CD14-positive monocyte (primary cell): ENCODE measurements around the gene ANGPTL2. TPM values are rescaled to one million over a fixed set of nuclear protein-coding genes. Genes with fewer than 3 reads are reported as not detected.

Source experiments
- DNase-seq, 3 donors: peaks; one replicate each; pipeline ENCODE4 v3.0.0-alpha.2; 2011 to 2022
- H2AFZ ChIP-seq: 2 replicates; pipeline ENCODE4 v1.6.0; 2012; ENCODE audit warnings: mild to moderate bottlenecking, low read depth, low read length, inconsistent platforms; ENCODE audit not compliant: insufficient read depth, poor library complexity, severe bottlenecking
- H3K27ac ChIP-seq, 2 donors: 1 replicate in 1 of 2; 2 replicates in 1 of 2; pipeline ENCODE4 v1.5.1; 2012 to 2013; ENCODE audit warnings: low read length in 2 of 2, control low read depth in 1 of 2, inconsistent platforms in 1 of 2, low read depth in 1 of 2, mild to moderate bottlenecking in 1 of 2
- H3K27me3 ChIP-seq, 2 donors: one replicate each; pipeline versions ENCODE4 v1.6.0 to v1.6.1; 2011 to 2013; ENCODE audit warnings: low read length in 2 of 2; ENCODE audit not compliant: control insufficient read depth in 2 of 2, insufficient read depth in 2 of 2
- H3K36me3 ChIP-seq, 2 donors: replicated peaks in 1 of 2; 1 replicate in 1 of 2; 2 replicates in 1 of 2; pipeline versions ENCODE4 v1.5.1 to v1.6.1; 2012 to 2013; ENCODE audit warnings: low read length in 2 of 2, control low read depth in 1 of 2, inconsistent platforms in 1 of 2, mild to moderate bottlenecking in 1 of 2; ENCODE audit not compliant: insufficient read depth in 2 of 2, control insufficient read depth in 1 of 2
- H3K4me1 ChIP-seq, 2 donors: 1 replicate in 1 of 2; 2 replicates in 1 of 2; pipeline versions ENCODE4 v1.5.1 to v1.6.1; 2012 to 2013; ENCODE audit warnings: low read length in 2 of 2, control low read depth in 1 of 2, inconsistent platforms in 1 of 2, mild to moderate bottlenecking in 1 of 2, moderate library complexity in 1 of 2; ENCODE audit not compliant: insufficient read depth in 2 of 2, control insufficient read depth in 1 of 2
- H3K4me2 ChIP-seq: replicated peaks from 2 replicates; pipeline ENCODE3; 2012; ENCODE audit warnings: low read length, moderate library complexity, mild to moderate bottlenecking; ENCODE audit not compliant: poor library complexity, severe bottlenecking; ENCODE audit errors: extremely low read depth
- H3K4me3 ChIP-seq, 3 experiments: fragments of 200-600 bp in 1 of 3; sonication (generic) in 1 of 3; replicated peaks in 1 of 3; 1 replicate in 2 of 3; 2 replicates in 1 of 3; pipeline ENCODE4 v1.5.1; 2011 to 2013; ENCODE audit warnings: low read length in 3 of 3, mild to moderate bottlenecking in 3 of 3, control low read depth in 2 of 3, low read depth in 2 of 3, inconsistent platforms in 1 of 3, moderate library complexity in 1 of 3
- H3K79me2 ChIP-seq: 2 replicates; pipeline ENCODE4 v1.6.0; 2012; ENCODE audit warnings: mild to moderate bottlenecking, control low read depth, inconsistent platforms, low read length, moderate library complexity; ENCODE audit not compliant: insufficient read depth
- H3K9ac ChIP-seq: 2 replicates; pipeline ENCODE4 v1.6.0; 2017; ENCODE audit warnings: low read length, mild to moderate bottlenecking; ENCODE audit not compliant: insufficient read depth, poor library complexity, severe bottlenecking
- H3K9me3 ChIP-seq, 2 donors: replicated peaks in 1 of 2; 1 replicate in 1 of 2; 2 replicates in 1 of 2; pipeline versions ENCODE4 v1.5.1 to v1.6.1; 2012 to 2013; ENCODE audit warnings: low read length in 2 of 2, control low read depth in 1 of 2; ENCODE audit not compliant: control insufficient read depth in 1 of 2, insufficient read depth in 1 of 2
- H4K20me1 ChIP-seq: 2 replicates; pipeline ENCODE4 v1.6.0; 2012; ENCODE audit warnings: mild to moderate bottlenecking, low read length, control low read depth, moderate library complexity; ENCODE audit not compliant: insufficient read depth
- H3K27ac Mint-ChIP-seq, 7 donors: one replicate each; pipeline ENCODE4 v1.8.0; 2020; ENCODE audit warnings: mild to moderate bottlenecking in 7 of 7, mixed read lengths in 7 of 7, moderate library complexity in 6 of 7, inconsistent platforms in 2 of 7
- H3K27me3 Mint-ChIP-seq, 3 donors: one replicate each; pipeline ENCODE4 v1.8.0; 2021 to 2022; ENCODE audit warnings: low read depth in 3 of 3, mild to moderate bottlenecking in 3 of 3, mixed read lengths in 3 of 3, moderate library complexity in 3 of 3, inconsistent platforms in 1 of 3
- H3K36me3 Mint-ChIP-seq, 2 donors: one replicate each; pipeline ENCODE4 v1.8.0; 2020; ENCODE audit warnings: mixed read lengths in 2 of 2, inconsistent platforms in 1 of 2, mild to moderate bottlenecking in 1 of 2
- H3K4me1 Mint-ChIP-seq: one replicate; pipeline ENCODE4 v1.8.0; 2020; ENCODE audit warnings: mild to moderate bottlenecking, mixed read lengths
- H3K4me3 Mint-ChIP-seq, 2 donors: one replicate each; pipeline ENCODE4 v1.8.0; 2020; ENCODE audit warnings: mild to moderate bottlenecking in 2 of 2, mixed read lengths in 2 of 2, moderate library complexity in 1 of 2
- H3K9me3 Mint-ChIP-seq, 7 donors: one replicate each; pipeline ENCODE4 v1.8.0; 2020 to 2022; ENCODE audit warnings: mixed read lengths in 7 of 7, mild to moderate bottlenecking in 6 of 7, moderate library complexity in 6 of 7, inconsistent platforms in 2 of 7
- CTCF ChIP-seq: fragments of 200-600 bp; IDR thresholded peaks from one replicate; pipeline ENCODE4 v1.8.0; 2022; ENCODE audit warnings: antibody characterized with exemption, mild to moderate bottlenecking
- WGBS: methylation state at CpG from one replicate; pipeline ENCODE4 v1.1.5; 2013; ENCODE audit warnings: missing lambda C conversion rate; ENCODE audit not compliant: insufficient coverage; 5-methylcytosine and 5-hydroxymethylcytosine counted together
- intact Hi-C, 2 donors: fragments of 100-400 bp; cut with micrococcal nuclease; formaldehyde crosslinking; loops; one replicate each; pipeline versions ENCODE4 v1.15.0 to v1.15.1; 2023
- polyA plus RNA-seq, 3 donors: library from polyadenylated mRNA; depleted of rRNA in 1 of 3; unstranded in 2 of 3; stranded (reverse) in 1 of 3; fragments of 300-500 nt in 2 of 3; fragments of >200 nt in 1 of 3; fragmentation: Illumina TruSeq in 2 of 3; gene quantifications; 1 replicate in 2 of 3; 2 replicates in 1 of 3; pipeline ENCODE4 v1.2.3, GENCODE V29; 2012 to 2021

ANGPTL2 gene
- polyA plus RNA-seq, 3 donors = not detected

GRCh38 chr9:127065592-127065991 lies 56.8 kb downstream of the ANGPTL2 start:
- no peaks in the 10 kb centered on the region for H3K79me2 ChIP-seq
- Mint-ChIP-seq H3K27ac (no peak overlapping the region), H3K36me3 (peaks cover 0 to 16% of the 10 kb centered on the region in 2 donors), H3K4me1 (peaks cover 21% of the 10 kb centered on the region), H3K4me3 (no peak overlapping the region), H3K9me3 (peaks cover 0 to 2% (median 0%) of the 10 kb centered on the region in 7 donors), H3K27me3 (peaks cover 1 to 5% (median 3%) of the 10 kb centered on the region in 3 donors)
- no peaks in the 10 kb centered on the region for H3K9me3 ChIP-seq
- no peak overlapping the region for H3K27ac ChIP-seq
- intact Hi-C loops = no loop called here
- H3K9ac ChIP-seq = no peak overlapping the region
- no CpG with 5 or more reads among the region's 1 CpG for WGBS
- H4K20me1 ChIP-seq = no peaks in the 10 kb centered on the region
- no peak overlapping the region for H3K4me2 ChIP-seq
- no peak for TF ChIP-seq CTCF
- H3K27me3 ChIP-seq = no peaks in the 10 kb centered on the region
- H3K36me3 ChIP-seq = no peaks in the 10 kb centered on the region
- H3K4me3 ChIP-seq = no peak overlapping the region
- H3K4me1 ChIP-seq = peaks cover 4 to 18% of the 10 kb centered on the region in 2 donors
- DNase-seq = no peak
- H2AFZ ChIP-seq = no peak overlapping the region

- H3K4me1 ChIP-seq = peaks cover 4 to 18% of the 10 kb centered on the region in 2 donors
- H3K36me3 ChIP-seq = no peaks in the 10 kb centered on the region
- no peak for TF ChIP-seq CTCF
- H3K27ac ChIP-seq = no peak overlapping the region
- no peaks in the 10 kb centered on the region for H3K9me3 ChIP-seq
- H3K4me1 Mint-ChIP-seq = peaks cover 21% of the 10 kb centered on the region
- H3K4me3 ChIP-seq = no peak overlapping the region
- WGBS = 100% methylated on average over 1 of the region's 2 CpGs
- H3K27ac Mint-ChIP-seq = no peak overlapping the region
- H3K27me3 Mint-ChIP-seq = peaks cover 1 to 3% (median 1%) of the 10 kb centered on the region in 3 donors
- no peak overlapping the region for H3K4me3 Mint-ChIP-seq
- no peak overlapping the region for H3K4me2 ChIP-seq
- H2AFZ ChIP-seq = no peak overlapping the region
- intact Hi-C loops = no loop called here
- H3K9me3 Mint-ChIP-seq = peaks cover 0 to 2% (median 0%) of the 10 kb centered on the region in 7 donors
- H3K36me3 Mint-ChIP-seq = peaks cover 0 to 13% of the 10 kb centered on the region in 2 donors
- H3K9ac ChIP-seq = no peak overlapping the region
- no peaks in the 10 kb centered on the region for H3K79me2 ChIP-seq
- DNase-seq = no peak
- H4K20me1 ChIP-seq = no peaks in the 10 kb centered on the region
- H3K27me3 ChIP-seq = no peaks in the 10 kb centered on the region
Measured at GRCh38 chr9:127064335-127064734, 58.1 kb downstream of the ANGPTL2 start.
